K562 (cell line): ENCODE results near the gene FRK. TPM values are rescaled to one million over a fixed set of nuclear protein-coding genes. Genes with fewer than 3 reads are reported as not detected.

Source experiments
- CEBPB ChIP-seq: fragments of 450-650 bp; IDR thresholded peaks from 2 replicates; pipeline ENCODE4 v1.6.1; 2016; ENCODE audit warnings: missing genetic modification characterization, missing compliant biosample characterization
- CHD2 ChIP-seq: IDR thresholded peaks from 2 replicates; pipeline ENCODE4 v1.6.1; 2011; ENCODE audit warnings: low read depth, low read length
- DACH1 ChIP-seq: fragments of 450-650 bp; IDR thresholded peaks from 2 replicates; pipeline ENCODE4 v1.6.1; 2018; ENCODE audit not compliant: partially characterized antibody
- E2F1 ChIP-seq: sonication (generic); formaldehyde crosslinking; IDR thresholded peaks from 2 replicates; pipeline ENCODE4 v1.8.1; 2023; ENCODE audit warnings: mild to moderate bottlenecking, missing genetic modification reagents, moderate library complexity
- ETV5 ChIP-seq: sonication (generic); formaldehyde crosslinking; IDR thresholded peaks from 2 replicates; pipeline ENCODE4 v1.4.0; 2020; ENCODE audit warnings: low read depth, mild to moderate bottlenecking, missing genetic modification reagents
- MAFG ChIP-seq: fragments of 450-650 bp; conservative IDR thresholded peaks from 2 replicates; pipeline ENCODE4 v1.6.1; 2016; ENCODE audit warnings: missing genetic modification characterization, missing compliant biosample characterization
- MXI1 ChIP-seq: IDR thresholded peaks from 2 replicates; pipeline ENCODE4 v1.6.1; 2011; ENCODE audit warnings: low read depth, mild to moderate bottlenecking, improper control_type of control experiment, low read length
- PBX2 ChIP-seq, 2 experiments: IDR thresholded peaks in 1 of 2; conservative IDR thresholded peaks in 1 of 2; 2 replicates each; pipeline ENCODE4 v1.6.1; 2016; ENCODE audit warnings: low read depth in 2 of 2, mild to moderate bottlenecking in 1 of 2, missing compliant biosample characterization in 1 of 2, missing genetic modification characterization in 1 of 2, moderate library complexity in 1 of 2
- PTTG1 ChIP-seq: fragments of 450-650 bp; IDR thresholded peaks from 2 replicates; pipeline ENCODE4 v1.6.1; 2016; ENCODE audit warnings: low read depth, mild to moderate bottlenecking, missing genetic modification characterization, missing compliant biosample characterization
- SMARCE1 ChIP-seq: fragments of 450-650 bp; IDR thresholded peaks from 2 replicates; pipeline ENCODE4 v1.7.1; 2016; ENCODE audit warnings: mild to moderate bottlenecking
- STAG1 ChIP-seq: sonication (generic); formaldehyde crosslinking; IDR thresholded peaks from 2 replicates; pipeline ENCODE4 v1.5.0; 2020; ENCODE audit warnings: missing genetic modification reagents, borderline replicate concordance
- THAP12 ChIP-seq: fragments of 250-450 bp; sonication (Bioruptor Pico); IDR thresholded peaks from 2 replicates; pipeline ENCODE4 v1.9.0; 2021; ENCODE audit warnings: mild to moderate bottlenecking, inconsistent platforms
- TOE1 ChIP-seq, 2 experiments: fragments of 450-650 bp in 1 of 2; sonication (generic) in 1 of 2; formaldehyde crosslinking in 1 of 2; IDR thresholded peaks; 2 replicates each; pipeline versions ENCODE4 v1.7.1 to v1.8.0; 2016 to 2022; ENCODE audit warnings: borderline replicate concordance in 2 of 2, mild to moderate bottlenecking in 2 of 2, antibody characterized with exemption in 1 of 2, inconsistent platforms in 1 of 2, low read depth in 1 of 2, missing genetic modification reagents in 1 of 2, moderate library complexity in 1 of 2
- ZBTB9 ChIP-seq: fragments of 450-650 bp; formaldehyde crosslinking; IDR thresholded peaks from 2 replicates; pipeline ENCODE4 v1.4.0; 2020; ENCODE audit warnings: mild to moderate bottlenecking, moderate library complexity
- ZNF655 ChIP-seq: fragments of 250-450 bp; sonication (Bioruptor Pico); IDR thresholded peaks from 2 replicates; pipeline ENCODE4 v1.5.0; 2021
- polyA plus RNA-seq, 8 experiments: library from polyadenylated mRNA; depleted of rRNA in 4 of 8; stranded (reverse) in 5 of 8; unstranded in 3 of 8; fragments of >200 nt; fragmentation: Nextera tagmentation in 2 of 8; fragmentation: Illumina TruSeq in 1 of 8; extraction: Ambion mirVana in 2 of 8; extraction: Trizol in 1 of 8; gene quantifications; 2 replicates each; pipeline versions ENCODE4 v1.2.1 to v1.2.3, GENCODE V29; 2011 to 2014; ENCODE audit warnings: inconsistent platforms in 1 of 8, missing spikeins in 1 of 8
- total RNA-seq, 7 experiments: library from RNA; depleted of rRNA in 6 of 7; stranded (reverse); fragments of >200 nt in 6 of 7; fragmentation: Illumina TruSeq in 2 of 7; extraction: Trizol in 2 of 7; gene quantifications; 2 replicates each; pipeline versions ENCODE4 v1.2.1 to v1.2.3, GENCODE V29; 2011 to 2021; ENCODE audit warnings: low replicate concordance in 1 of 7

Gene FRK
- total and polyA plus RNA-seq, 9 of the 15 experiments (the other 6 are each of a cell fraction or from before 2014, with no cell fraction given) = 0.01 to 0.29 (median 0.09) TPM

GRCh38 chr6:116100419-116101301 lies 40.0 kb upstream of the FRK start, which contains the start of gene NT5DC1 (continued):
- no peak for TF ChIP-seq PBX2 (CRISPR knock-in tag; IDR thresholded peaks at IDR 0.05; ENCODE audit: low read depth)
- no peak for TF ChIP-seq PBX2 (tag; conservative IDR thresholded peaks at IDR 0.05; ENCODE audit: low read depth)
- no peak for TF ChIP-seq PTTG1 (tag)
- no peak for TF ChIP-seq STAG1 (CRISPR knock-in tag)
- TF ChIP-seq MXI1 = no peak
- TF ChIP-seq TOE1 (IDR thresholded peaks at IDR 0.05; ENCODE audit: borderline replicate concordance) = peak; percentile 30; the same call in 1 of the 2 replicates
- TF ChIP-seq TOE1 (CRISPR knock-in tag; IDR thresholded peaks at IDR 0.05; ENCODE audit: borderline replicate concordance, low read depth) = no peak
- TF ChIP-seq ZNF655 (CRISPR knock-in tag) = no peak
- TF ChIP-seq DACH1 = no peak
- TF ChIP-seq CEBPB = peak; percentile 54; the same call in 1 of the 2 replicates
- 0 out of 2 replicates have a peak, but pooled peaks have one; percentile 43 for TF ChIP-seq ZBTB9 (CRISPR knock-in tag)
- peak; percentile 38; the same call in 1 of the 2 replicates for TF ChIP-seq ETV5 (CRISPR knock-in tag)
- TF ChIP-seq E2F1 = peak; percentile 63; the same call in 1 of the 2 replicates
- 0 out of 2 replicates have a peak, but pooled peaks have one; percentile 8 for TF ChIP-seq CHD2
- TF ChIP-seq THAP12 (CRISPR knock-in tag) = no peak
- TF ChIP-seq MAFG = no peak
- no peak for TF ChIP-seq SMARCE1
